ENCODE data around the gene EID1.

EID1 gene

DNA sequence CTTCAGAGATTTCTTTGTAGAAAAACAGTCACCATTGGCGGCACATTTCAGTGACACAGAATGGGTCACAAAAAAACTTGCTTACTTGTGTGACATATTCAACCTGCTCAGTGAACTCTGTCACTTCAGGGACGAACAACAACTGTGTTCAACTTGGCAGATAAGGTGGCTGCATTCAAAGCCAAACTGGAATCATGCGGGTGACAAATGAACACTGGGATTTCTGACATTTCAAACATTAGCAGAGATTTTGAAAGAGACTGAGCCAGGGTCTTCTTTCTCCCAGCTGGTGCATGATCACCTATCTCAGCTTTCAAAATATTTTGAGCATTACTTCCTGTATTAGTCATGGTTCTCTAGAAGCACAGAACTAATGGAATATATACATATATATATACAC, 1.9 kb upstream of the EID1 start:
- H3K4me3 ChIP-seq (ENCODE audit: low read depth, low read length) = no peak overlapping the region
- TF ChIP-seq, protein P1, sequence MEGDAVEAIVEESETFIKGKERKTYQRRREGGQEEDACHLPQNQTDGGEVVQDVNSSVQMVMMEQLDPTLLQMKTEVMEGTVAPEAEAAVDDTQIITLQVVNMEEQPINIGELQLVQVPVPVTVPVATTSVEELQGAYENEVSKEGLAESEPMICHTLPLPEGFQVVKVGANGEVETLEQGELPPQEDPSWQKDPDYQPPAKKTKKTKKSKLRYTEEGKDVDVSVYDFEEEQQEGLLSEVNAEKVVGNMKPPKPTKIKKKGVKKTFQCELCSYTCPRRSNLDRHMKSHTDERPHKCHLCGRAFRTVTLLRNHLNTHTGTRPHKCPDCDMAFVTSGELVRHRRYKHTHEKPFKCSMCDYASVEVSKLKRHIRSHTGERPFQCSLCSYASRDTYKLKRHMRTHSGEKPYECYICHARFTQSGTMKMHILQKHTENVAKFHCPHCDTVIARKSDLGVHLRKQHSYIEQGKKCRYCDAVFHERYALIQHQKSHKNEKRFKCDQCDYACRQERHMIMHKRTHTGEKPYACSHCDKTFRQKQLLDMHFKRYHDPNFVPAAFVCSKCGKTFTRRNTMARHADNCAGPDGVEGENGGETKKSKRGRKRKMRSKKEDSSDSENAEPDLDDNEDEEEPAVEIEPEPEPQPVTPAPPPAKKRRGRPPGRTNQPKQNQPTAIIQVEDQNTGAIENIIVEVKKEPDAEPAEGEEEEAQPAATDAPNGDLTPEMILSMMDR (IDR thresholded peaks at IDR 0.05; ENCODE audit: low read depth, low read length, missing control alignments) = no peak
- no peak for DNase-seq (ENCODE audit: low read depth)
- in situ Hi-C loops (cut with HindIII; ENCODE audit: low sequenced_read_pairs) = loop anchor here (5.0 to 10.0 kb wide), 3 partner anchors 66 to 269 kb away; no protein-coding TSS in a partner anchor

DNA sequence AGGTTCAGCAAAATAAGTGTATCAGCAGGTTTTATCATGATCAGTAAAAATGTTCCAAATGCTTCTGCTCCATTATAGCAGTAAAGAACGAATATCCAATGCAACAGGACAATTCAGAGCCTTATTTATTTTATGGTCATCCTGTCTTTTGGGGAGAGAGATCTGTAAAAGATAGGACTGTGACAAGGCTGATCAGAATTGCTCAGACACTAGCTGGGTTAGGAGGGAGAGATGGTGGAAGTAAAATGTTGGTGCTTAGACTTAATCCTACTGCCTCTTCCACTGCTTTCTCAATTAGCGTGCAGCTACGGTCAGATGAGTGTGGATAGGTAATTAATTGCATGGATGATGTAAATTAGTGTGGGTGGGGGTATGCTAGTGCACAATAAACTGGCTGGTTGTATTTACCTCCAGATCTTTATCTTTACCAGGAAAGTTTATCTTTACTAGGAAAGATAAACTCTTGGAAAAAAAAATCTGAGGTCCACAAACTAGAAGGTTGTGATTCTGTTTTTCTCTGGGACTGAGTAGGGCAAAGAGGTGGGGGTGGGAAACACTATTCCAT, 2.2 kb downstream of the EID1 start:
- in situ Hi-C loops (cut with HindIII; ENCODE audit: low sequenced_read_pairs) = no loop called here
- H3K4me3 ChIP-seq (ENCODE audit: low read depth, low read length) = peak overlapping the region; percentile 7
- no peak for DNase-seq (ENCODE audit: low read depth)
- TF ChIP-seq, protein P1 (IDR thresholded peaks at IDR 0.05; ENCODE audit: low read depth, low read length, missing control alignments) = no peak

DNA sequence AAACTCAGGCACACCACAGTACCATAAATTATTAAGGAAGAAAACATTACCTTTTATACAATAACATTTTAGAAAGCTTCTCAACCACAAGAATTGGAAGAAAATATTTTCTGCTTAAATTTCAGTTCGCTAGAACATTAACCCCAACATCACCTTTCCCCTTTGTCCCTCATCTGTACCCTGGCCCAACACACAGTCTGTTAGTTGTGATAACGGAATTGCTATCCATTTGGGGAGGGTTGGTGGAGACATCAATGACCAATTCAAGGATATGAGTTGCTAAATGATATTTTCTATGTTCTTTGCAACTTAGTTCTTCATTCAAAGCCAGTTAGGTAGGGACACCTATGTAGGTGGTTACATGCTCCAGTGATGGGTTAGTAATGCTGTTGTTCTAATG, 5.8 kb downstream of the EID1 start:
- TF ChIP-seq, protein P1 (IDR thresholded peaks at IDR 0.05; ENCODE audit: low read depth, low read length, missing control alignments) = no peak
- H3K4me3 ChIP-seq (ENCODE audit: low read depth, low read length) = no peak overlapping the region
- in situ Hi-C loops (cut with HindIII; ENCODE audit: low sequenced_read_pairs) = no loop called here
- DNase-seq (ENCODE audit: low read depth) = no peak

DNA sequence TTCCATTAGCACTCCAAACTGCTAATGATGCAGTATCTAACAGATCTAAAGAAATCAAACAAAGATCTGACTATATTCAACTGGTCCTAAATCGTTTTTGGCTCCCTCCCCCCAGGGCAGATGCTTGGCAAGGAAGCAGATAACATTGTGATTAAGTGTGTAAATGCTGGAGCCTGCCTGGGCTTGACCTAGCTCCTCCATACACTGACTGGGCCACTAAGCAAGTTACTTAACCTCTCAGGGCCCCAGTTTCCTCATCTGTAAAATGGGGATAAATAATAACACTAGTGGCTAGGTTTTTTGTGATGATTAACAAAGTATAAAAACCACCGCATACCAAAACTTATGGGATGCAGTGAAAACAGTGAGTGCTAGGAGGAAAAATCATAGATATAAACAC, 9.2 kb downstream of the EID1 start:
- H3K4me3 ChIP-seq (ENCODE audit: low read depth, low read length) = no peak overlapping the region
- in situ Hi-C loops (cut with HindIII; ENCODE audit: low sequenced_read_pairs) = no loop called here
- TF ChIP-seq, protein P1 (IDR thresholded peaks at IDR 0.05; ENCODE audit: low read depth, low read length, missing control alignments) = no peak
- DNase-seq (ENCODE audit: low read depth) = no peak

DNA sequence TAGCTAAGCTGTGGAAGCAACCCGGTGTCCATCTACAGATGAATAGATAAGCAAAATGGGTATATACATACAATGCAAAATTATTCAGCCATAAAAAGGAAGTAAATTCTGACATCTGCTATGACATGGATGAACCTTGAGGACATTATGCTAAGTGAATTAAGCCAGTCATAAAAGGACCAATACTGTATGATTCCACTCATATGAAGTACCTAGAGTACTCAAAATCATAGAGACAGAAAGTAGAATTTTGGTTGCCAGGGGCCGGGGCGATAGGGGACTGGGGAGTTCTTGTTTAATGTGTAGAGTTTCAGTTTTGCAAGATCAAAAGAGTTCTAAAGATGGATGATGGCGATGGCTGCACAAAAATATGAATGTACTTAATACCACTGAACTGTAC, 10.3 kb downstream of the EID1 start:
- DNase-seq (ENCODE audit: low read depth) = no peak
- H3K4me3 ChIP-seq (ENCODE audit: low read depth, low read length) = no peak overlapping the region
- in situ Hi-C loops (cut with HindIII; ENCODE audit: low sequenced_read_pairs) = no loop called here
- TF ChIP-seq, protein P1 (IDR thresholded peaks at IDR 0.05; ENCODE audit: low read depth, low read length, missing control alignments) = no peak

DNA sequence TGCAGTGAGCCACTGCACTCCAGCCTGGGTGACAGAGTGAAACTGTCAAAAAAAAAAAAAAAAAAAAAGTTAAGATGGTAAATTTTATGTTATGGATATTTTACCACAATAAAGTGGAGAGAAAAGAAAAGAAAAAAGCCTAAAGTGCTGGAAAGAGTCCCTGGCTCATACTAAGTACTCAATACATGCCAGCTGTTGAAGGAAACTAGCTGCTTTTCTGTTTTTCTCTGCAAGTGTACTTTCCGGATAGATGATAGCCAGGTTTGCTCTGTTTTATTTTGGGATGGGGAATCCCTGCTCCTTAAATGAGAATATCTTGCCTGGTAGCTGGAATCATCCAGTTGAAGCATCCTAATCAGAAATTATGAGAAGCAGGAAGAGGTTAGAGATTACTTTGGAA, 10.9 kb downstream of the EID1 start:
- DNase-seq (ENCODE audit: low read depth) = no peak
- TF ChIP-seq, protein P1 (IDR thresholded peaks at IDR 0.05; ENCODE audit: low read depth, low read length, missing control alignments) = no peak
- in situ Hi-C loops (cut with HindIII; ENCODE audit: low sequenced_read_pairs) = no loop called here
- H3K4me3 ChIP-seq (ENCODE audit: low read depth, low read length) = no peak overlapping the region

All from astrocyte of the cerebellum (primary cell).